Activated gamma-delta T cell treated with anti-CD3 and anti-CD28 coated beads, Interleukin-2, amount 50 U/mL, for 16 hours (primary cell): ENCODE measurements around the gene SMIM14.
"Not testable (repeated sequence)": the region's sequence is repeated elsewhere in the genome, so short reads cannot be mapped to it uniquely, and the experiment has no call there.

Source experiments
- DNase-seq: peaks from one replicate; pipeline ENCODE4 v3.0.0-alpha.2; 2020; ENCODE audit warnings: low read depth

Gene SMIM14

DNA sequence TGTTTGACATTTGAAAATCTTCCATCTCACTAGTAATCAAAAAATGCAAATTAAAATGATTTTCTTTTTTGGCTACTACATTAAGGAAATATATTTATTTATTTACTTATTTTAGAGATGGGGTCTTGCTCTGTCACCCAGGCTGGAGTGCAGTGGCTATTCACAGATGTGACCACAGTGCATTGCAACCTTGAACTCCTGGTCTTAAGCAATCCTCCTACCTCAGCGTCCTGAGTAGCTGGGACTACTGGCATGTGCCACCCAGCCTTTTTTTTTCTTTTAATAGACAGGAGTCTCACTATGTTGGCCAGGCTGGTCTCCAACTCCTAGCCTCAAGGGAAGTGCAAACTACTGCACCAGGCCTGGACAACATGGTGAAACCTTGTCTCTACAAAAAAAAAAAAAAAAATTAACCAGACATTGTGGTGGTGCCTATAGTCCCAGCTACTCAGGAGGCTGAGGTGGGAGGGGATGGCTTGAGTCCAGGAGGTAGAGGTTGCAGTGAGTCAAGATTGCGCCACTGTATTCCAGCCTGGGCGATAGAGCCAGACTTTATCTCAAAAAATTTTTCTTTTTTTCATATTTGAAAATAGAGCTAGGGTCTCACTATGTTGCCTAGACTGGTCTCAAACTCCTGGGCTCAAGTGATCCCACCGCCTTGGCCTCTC, 4.4 kb upstream of the SMIM14 start:
- DNase-seq: no peak

DNA sequence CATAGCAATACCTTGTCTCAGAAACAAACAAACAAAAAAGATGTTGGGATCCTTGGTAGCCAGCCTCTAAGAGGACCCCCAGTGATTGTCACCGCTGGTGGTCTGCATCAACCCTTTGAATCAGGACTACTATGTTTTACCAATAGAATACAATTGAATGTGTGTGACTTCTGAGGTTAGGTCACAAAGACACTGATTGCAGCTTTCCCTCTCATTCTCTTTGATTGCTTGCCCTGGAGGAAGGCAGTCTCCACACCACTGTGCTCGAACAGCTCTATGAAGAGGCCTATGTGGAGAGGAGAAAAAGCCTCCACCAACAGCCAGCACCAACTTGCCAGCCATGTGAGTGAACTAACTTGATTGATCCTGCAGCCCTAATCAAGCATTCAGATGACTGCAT, 2.8 kb upstream of the SMIM14 start:
- no peak for DNase-seq

- peak; percentile 3 for DNase-seq
Measured at GRCh38 chr4:39637586-39638353, 895 bp downstream of the SMIM14 start.

DNA sequence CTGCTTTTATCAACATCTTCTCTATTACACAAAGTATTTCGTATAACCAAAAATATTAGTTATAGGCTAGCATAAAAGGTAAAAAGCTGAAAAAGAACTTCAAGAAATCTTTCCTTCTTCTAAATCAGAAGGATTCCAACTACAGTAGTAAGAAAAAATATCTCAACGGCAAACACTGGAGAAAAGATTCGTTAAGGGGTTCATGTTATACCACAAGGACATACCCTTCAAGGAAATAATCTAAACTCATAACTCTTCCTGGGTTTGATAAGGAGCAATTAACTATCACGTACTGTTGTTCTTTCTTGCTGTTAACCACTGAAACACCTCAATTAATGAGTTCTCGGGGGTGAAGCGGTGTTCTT, 1.5 kb downstream of the SMIM14 start:
- no peak for DNase-seq

DNA sequence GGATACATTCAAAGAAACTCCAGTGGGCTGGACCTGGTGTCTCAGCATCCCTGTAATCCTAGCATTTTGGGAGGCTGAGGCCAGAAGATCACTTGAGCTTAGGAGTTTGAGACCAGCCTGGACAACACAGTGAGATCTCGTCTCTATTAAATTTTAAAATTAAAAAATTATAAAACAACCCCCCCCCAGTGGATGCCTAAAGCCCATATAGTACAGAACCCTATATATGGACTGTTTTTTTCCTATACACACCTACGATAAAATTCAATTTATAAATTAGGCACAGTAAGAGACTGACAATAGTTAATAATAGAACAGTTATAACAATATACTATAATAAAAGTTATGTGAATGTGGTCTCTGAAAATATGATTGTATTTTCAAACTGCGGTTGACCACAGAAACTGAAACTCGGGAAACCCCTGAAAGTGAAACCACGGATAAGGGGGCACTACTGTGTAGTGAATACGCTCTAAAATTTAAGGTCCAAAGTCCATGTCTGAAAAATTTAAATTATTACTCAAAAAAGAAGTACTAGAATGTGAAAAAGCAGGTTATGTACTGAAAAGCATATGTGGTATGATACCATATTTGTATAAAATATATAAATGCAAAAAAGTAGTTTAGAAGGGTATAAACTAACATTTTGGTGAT, 2.0 kb downstream of the SMIM14 start:
- DNase-seq: peak; percentile 6

GRCh38 chr4:39635023-39635422, 3.6 kb downstream of the SMIM14 start:
- DNase-seq: no peak

DNA sequence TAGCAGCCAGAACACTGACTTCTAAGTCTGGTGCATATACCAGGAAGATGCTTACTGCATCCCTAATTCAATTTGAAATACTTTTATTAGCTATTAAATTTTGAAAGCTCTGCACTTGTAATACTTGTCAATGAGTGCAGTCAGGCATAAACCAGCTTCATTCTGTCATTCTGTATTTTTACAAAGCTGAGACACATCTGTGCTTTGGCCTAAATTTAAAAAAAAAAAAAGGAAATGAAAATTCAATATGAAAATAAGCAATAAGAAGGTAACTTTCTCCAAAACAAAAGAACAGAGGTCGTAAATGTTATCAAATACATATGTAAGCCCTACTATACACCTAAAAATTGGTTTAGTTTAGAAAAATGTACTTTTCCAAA, 7.0 kb downstream of the SMIM14 start:
- no peak for DNase-seq

- no peak for DNase-seq
Measured at GRCh38 chr4:39627413-39627812, 11.3 kb downstream of the SMIM14 start.

GRCh38 chr4:39626913-39627312, 11.8 kb downstream of the SMIM14 start:
- DNase-seq: no peak

DNA sequence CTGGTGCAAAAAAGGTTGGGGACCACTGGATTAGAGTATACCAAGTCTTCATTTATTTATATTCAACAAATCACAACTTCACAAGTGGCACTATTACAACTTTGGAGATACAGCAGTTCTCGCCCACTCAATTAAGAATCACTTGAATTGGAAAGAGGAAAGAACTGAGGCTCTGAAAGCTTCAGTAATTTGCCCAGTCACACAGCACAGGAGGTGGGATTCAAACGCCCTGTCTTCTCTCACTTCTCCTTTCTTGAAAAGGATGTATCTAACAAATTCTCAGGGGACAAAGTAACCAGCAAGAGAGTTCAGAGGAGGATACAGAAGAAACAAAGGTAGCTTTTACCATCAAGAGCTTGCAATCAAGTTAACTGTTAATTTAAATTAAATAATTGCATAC, 12.4 kb downstream of the SMIM14 start:
- no peak for DNase-seq

DNA sequence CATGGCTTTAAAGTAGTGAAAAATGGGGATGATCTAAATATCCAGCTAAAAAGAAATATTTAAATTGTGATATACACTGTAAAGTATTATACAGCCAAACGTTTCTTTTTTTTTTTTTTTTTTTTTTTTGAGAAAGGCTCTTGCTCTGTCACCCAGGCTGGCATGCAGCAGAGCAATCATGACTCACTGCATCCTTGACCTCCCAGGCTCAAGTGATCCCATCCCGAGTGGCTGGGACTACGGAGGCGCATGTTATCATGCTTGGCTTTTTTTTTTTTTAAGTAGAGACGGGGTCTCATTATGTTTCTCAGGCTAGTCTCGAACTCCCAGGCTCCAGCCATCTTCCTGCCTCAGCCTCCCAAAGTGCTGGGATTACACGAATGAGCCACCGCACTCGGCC, 17.1 kb downstream of the SMIM14 start:
- DNase-seq: no peak

DNA sequence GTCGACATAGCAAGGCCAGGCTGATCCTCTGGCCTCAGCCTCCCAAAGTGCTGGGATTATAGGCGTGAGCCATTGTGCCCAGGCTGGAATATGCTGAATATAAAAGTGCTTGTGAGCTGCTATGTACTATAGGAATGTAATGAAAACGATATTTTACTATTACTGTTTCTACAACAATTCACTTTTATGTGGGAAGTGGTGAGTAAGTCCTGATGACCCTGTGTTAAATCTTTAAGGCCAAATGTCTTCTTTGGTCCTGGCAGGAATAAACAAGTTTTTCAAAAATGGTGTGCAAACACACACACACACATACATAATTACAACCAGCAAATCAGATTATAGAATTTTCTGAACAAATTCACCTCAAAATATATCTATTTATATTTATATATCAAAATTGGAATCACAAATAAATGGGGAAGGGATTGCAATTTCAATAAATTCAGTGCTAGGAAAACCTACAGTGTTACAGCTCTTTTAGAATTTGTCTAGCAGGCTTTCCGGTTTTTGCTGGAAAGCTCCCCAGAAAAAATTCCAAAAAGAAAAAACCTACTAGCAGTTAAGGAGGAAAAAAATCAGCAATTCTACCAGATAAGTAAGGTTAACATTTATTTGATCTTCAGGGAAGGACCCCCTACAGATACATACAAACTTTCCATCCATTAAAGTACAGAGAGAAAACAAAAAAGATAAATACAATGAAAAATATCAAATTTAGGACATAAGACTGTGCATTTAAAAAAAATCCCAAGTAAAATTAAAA, 17.9 kb downstream of the SMIM14 start:
- DNase-seq: no peak

DNA sequence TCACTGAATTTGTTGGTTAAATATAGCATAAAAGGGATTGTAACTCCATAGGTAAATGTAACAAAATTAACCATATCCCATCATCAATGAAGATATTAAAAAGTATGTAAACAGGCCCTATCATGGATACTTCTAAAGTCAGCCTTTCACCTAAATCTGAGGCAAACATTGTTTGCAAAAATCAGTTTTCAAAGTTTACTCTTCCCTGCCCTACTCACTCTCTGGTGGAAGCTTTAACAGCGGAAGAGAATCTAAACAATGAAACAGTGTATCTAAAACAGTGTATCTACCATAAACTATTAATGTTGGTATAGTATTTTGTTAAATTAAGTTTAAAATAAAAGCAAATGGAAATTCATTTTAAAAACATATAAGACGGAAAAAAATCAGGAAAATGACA, 21.1 kb downstream of the SMIM14 start:
- no peak for DNase-seq

- DNase-seq: no peak
Measured at GRCh38 chr4:39616651-39617050, 22.0 kb downstream of the SMIM14 start.

GRCh38 chr4:39616112-39616511, 22.6 kb downstream of the SMIM14 start:
- not testable (repeated sequence) for DNase-seq

- DNase-seq: no peak
Measured at GRCh38 chr4:39614487-39615162, 24.0 kb downstream of the SMIM14 start.

DNA sequence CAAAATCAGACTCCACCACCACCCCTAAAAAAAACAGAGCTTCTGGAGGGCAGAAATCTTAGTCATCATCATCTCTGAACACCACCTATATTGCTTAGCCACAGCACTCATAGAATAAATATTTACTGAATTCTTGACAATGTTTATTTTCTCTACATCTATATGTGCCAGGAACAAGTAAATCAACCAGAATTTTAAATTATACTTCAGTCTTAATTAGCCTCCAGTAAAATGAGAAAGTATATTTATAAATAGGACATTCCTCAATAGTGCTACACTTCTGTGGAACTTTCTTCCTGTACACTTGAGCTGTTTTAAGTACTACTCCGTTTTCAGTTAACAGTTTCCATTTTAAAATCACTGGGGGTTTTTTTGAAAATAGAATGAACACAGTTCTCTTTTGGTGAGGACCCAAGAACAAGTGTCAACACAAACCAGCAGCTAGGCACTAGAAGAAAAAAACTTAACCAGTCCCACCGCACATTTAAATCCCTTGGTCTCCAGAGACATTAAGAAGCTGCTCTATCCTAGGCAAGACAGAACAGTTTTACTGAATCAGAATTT, 25.5 kb downstream of the SMIM14 start:
- no peak for DNase-seq

GRCh38 chr4:39609454-39609931, 29.2 kb downstream of the SMIM14 start:
- DNase-seq: no peak

DNA sequence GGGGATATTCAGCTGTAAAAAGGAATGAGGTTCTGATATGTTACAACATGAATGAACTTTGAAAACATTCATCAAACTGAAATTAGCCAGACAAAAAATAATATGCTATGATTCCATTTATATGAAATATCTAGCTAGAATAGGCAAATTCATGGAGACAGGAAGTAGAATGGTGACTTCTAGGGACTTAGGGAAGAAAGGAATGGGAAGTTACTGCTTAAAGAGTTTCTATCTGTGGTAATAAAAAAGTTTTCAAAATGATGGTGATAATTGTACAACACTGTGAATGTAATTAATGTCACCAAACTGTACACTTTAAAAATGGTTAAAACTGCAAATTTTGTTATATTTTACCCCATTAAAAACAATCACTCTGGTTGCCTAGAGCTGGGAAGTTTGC, 30.2 kb downstream of the SMIM14 start:
- DNase-seq: no peak

- no peak for DNase-seq
Measured at GRCh38 chr4:39606747-39607146, 31.9 kb downstream of the SMIM14 start.

GRCh38 chr4:39597695-39598381, 40.8 kb downstream of the SMIM14 start:
- DNase-seq: no peak
